ENCODE data around the gene CES5A.

CES5A gene

DNA sequence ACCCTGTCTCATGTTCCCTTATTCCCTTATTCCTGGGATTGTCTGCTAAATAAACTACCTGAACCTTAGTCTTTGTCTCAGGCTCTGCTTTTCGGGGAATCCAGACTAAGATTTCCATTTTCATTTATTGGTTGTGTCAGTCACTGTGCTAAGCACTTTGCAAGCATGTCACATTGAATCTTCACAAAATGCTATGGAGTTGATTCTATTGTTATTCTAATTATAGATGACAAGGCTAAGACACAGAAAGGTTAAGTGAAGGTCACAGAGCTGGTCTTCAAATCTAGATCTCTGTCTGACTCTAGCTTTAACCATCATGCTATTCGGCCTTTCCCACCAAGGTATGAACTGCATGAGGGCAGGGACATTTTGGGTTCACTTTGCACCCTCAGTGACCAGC is 13.4 kb upstream of the CES5A start:
- DNase-seq (ENCODE audit: low read depth), result no peak
- H3K4me3 ChIP-seq (ENCODE audit: control insufficient read depth, low read depth, low read length), result no peak overlapping the region
- TF ChIP-seq, protein P1, sequence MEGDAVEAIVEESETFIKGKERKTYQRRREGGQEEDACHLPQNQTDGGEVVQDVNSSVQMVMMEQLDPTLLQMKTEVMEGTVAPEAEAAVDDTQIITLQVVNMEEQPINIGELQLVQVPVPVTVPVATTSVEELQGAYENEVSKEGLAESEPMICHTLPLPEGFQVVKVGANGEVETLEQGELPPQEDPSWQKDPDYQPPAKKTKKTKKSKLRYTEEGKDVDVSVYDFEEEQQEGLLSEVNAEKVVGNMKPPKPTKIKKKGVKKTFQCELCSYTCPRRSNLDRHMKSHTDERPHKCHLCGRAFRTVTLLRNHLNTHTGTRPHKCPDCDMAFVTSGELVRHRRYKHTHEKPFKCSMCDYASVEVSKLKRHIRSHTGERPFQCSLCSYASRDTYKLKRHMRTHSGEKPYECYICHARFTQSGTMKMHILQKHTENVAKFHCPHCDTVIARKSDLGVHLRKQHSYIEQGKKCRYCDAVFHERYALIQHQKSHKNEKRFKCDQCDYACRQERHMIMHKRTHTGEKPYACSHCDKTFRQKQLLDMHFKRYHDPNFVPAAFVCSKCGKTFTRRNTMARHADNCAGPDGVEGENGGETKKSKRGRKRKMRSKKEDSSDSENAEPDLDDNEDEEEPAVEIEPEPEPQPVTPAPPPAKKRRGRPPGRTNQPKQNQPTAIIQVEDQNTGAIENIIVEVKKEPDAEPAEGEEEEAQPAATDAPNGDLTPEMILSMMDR (IDR thresholded peaks at IDR 0.05; ENCODE audit: control insufficient read depth, insufficient read depth, low read depth, low read length, missing control alignments), result no peak

DNA sequence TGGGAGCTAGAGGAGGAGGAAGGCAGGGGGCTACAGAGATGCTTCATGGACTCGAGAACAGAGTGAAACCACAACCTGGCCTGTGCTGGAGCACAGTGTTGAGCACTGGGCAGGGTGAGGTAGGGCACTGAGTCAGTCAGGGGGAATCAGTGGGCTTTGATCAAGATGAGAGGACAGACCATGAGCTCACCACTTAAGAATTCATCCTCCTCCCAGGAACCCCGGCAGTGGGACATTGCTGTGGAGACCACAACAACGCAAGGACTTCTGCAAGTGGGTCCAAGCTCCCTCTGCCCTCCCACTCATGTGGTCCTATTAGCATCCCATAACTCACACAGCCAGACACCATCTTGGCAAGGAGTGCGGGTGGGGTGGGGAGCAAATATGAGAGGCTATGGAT is 1.7 kb upstream of the CES5A start:
- no peak overlapping the region for H3K4me3 ChIP-seq (ENCODE audit: control insufficient read depth, low read depth, low read length)
- DNase-seq (ENCODE audit: low read depth), result no peak
- TF ChIP-seq, protein P1 (IDR thresholded peaks at IDR 0.05; ENCODE audit: control insufficient read depth, insufficient read depth, low read depth, low read length, missing control alignments), result no peak

DNA sequence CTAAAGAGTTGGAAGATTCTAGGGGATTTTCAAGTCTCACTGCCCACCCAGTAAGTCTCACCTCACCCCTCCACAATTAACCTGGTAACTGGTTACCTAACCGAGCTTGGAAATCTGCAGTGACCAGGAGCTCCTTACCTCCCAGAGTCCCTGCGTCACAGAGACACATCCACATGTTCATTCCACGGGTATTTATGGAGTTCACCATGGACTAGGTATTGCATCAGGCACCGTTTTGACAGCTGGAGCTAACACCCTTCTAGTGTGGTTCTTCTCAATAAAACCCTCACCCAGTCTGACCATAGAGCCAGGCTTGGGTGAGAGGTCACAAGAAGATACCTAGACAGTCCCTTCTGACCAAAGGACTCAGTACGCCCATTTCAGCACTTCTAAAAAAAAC is 2.1 kb downstream of the CES5A start:
- TF ChIP-seq, protein P1 (IDR thresholded peaks at IDR 0.05; ENCODE audit: control insufficient read depth, insufficient read depth, low read depth, low read length, missing control alignments), result no peak
- no peak for DNase-seq (ENCODE audit: low read depth)
- no peak overlapping the region for H3K4me3 ChIP-seq (ENCODE audit: control insufficient read depth, low read depth, low read length)

DNA sequence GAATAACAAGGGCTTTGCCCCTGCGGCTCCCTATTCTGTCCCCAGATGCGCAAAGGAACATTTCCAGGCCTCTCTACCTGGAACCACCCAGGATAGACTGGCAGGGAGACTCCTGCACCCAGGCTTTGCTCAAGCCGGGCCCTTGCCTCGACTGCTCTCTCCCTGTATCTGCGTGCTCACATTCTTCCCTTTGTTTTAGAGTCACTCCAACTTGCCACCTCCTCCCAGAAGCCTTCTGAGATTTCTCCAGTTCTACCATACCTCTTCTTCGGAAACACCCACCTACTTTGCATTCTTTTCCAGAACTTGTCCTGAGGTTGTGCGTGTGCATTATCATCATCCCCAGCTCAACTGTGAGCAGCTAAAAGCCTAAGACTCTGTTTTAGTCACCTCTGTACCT is 3.0 kb downstream of the CES5A start:
- TF ChIP-seq, protein P1 (IDR thresholded peaks at IDR 0.05; ENCODE audit: control insufficient read depth, insufficient read depth, low read depth, low read length, missing control alignments), result no peak
- no peak for DNase-seq (ENCODE audit: low read depth)
- H3K4me3 ChIP-seq (ENCODE audit: control insufficient read depth, low read depth, low read length), result no peak overlapping the region

DNA sequence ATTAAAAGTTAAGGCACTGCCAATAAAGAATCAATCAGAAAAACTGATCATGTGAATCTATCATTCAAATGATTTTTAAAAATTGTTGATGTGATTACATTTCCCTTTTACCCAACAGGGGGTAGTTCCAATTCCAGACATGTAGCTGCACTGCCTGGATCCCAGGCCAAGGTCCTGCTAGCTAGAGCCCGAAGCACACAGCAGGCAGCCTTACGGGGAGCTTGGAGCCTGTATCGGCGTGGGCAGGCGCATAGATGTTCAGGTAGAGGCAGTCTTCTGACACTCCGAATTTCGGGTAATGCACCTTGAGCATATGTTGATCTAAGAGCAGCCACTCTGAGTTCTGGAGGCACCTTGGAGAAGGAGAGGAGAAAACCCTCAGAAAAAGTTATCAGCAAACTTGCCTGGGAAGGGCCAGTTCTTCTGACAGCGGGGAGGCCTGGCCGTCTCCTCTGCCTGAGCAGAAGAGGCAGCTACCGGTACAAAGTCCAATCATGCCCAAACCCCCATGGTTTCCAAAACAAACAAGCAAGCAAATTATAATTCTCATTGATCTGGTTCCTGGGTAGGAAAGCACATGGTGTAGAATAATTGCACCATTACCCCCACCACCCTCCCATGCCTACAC is 3.6 kb downstream of the CES5A start:
- TF ChIP-seq, protein P1 (IDR thresholded peaks at IDR 0.05; ENCODE audit: control insufficient read depth, insufficient read depth, low read depth, low read length, missing control alignments), result no peak
- no peak for DNase-seq (ENCODE audit: low read depth)

DNA sequence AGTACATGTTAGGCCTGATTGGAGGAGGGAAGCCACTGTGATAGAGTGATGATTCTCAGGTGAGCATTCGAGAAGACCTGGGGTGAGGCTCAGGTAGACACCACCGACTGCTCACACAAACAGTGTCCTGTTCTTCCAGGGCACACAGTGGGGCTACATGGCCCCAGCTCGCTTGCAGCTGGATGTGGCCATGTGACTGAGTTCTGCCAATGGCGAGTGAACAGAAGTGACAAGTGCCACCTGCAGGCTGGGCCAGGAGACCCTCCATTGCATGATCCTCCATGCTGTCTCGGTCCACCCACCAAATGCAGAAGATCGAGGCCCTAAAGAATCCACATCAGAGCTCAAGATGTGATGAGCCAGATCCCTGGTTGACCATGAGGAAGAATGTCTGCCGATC is 6.2 kb downstream of the CES5A start:
- H3K4me3 ChIP-seq (ENCODE audit: control insufficient read depth, low read depth, low read length), result no peak overlapping the region
- TF ChIP-seq, protein P1 (IDR thresholded peaks at IDR 0.05; ENCODE audit: control insufficient read depth, insufficient read depth, low read depth, low read length, missing control alignments), result no peak
- DNase-seq (ENCODE audit: low read depth), result no peak

More for the DNA sequence above, 3.6 kb downstream of the CES5A start:
- H3K4me3 ChIP-seq (ENCODE audit: control insufficient read depth, low read depth, low read length), result no peak overlapping the region

Measured in AG09309 (cell line).